Measurements from ENCODE around the gene TOP3A. TPM values are rescaled to one million over a fixed set of nuclear protein-coding genes. Genes with fewer than 3 reads are reported as not detected.

TOP3A gene
- total and polyA plus RNA-seq, 2 of the 13 experiments (the other 11 are each of a cell fraction or from before 2014, with no cell fraction given), result 16.9 to 36.8 TPM

DNA sequence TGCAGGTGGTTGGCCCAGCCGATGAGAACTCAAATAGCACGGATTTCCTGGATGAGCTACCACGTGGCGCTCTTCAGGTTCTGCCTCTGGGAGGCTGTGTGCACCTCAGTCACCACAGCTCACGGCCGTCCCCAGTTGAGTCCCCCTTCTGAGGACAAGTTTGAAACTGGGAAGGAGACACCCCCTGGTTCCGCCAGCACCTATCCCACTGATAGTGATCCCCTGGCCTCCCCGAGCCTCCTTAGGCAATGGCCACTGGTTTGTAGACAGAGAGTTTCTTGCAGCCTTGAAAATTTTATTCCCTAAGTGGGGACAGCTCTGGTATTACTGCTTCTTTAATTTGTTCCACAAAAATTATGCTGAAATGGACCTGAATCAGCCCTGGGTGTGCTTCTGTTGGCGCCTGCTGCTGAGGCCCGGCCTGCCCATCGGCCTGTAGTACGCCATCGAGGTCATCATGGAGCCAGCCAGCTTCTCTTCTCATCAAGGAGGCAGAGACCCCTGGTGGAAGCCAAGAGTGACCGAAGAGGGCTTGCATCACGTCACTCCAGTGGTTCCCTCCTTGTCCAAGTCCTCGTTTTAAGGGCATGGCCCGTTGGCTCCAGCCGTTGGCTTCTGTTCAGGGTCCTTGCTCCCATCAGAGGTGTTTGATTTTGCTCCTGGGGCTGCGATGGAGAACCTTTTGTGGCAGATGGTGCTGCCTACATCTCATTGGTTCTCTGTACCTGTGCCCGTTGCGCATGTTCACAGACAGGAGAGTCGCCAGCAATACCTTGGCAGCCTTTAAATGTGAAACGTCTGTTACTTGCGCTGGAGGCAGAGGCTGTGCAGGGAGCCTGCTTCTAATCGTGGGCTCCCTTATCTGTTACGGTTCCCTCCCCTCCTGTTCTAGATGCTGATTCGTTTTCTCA, 9.6 kb upstream of the TOP3A start:
- no peaks in the 10 kb centered on the region for H3K9me3 ChIP-seq (ENCODE audit: low read length)
- no peak overlapping the region for H3K9ac ChIP-seq (ENCODE audit: insufficient read depth, low read depth, low read length)
- no peak overlapping the region for H3K4me3 ChIP-seq (replicated peaks in 1 of 3; ENCODE audit: insufficient read depth in 1 of 3, low read depth in 2 of 3, low read length in 3 of 3)
- H3K27me3 ChIP-seq (ENCODE audit: control insufficient read depth in 1 of 2, insufficient read depth in 2 of 2, low read length in 2 of 2), result no peaks in the 10 kb centered on the region
- DNase-seq (ENCODE audit: low spot score) (no peak), FAIRE-seq (no peak), ATAC-seq (no peak)
- H3K36me3 ChIP-seq (replicated peaks in 1 of 2; ENCODE audit: control insufficient read depth in 1 of 2, insufficient read depth in 2 of 2, low read length in 2 of 2), result peaks cover 30 to 56% of the 10 kb centered on the region in 2 experiments
- H3K79me2 ChIP-seq (ENCODE audit: insufficient read depth, low read length), result peaks cover 12% of the 10 kb centered on the region
- no peak for TF ChIP-seq MEIS2 (CRISPR knock-in tag; IDR thresholded peaks at IDR 0.05)
- peak; percentile 27 for TF ChIP-seq AGO2 (optimal IDR thresholded peaks at IDR 0.05; ENCODE audit: low read depth, low read length)
- TF ChIP-seq POLR2G (IDR thresholded peaks at IDR 0.05; ENCODE audit: low read depth, low read length), result 0 out of 2 replicates have a peak, but pooled peaks have one; percentile 3
- POLR2A ChIA-PET, result no interaction called here
- CTCF ChIA-PET (ENCODE audit: low intra/inter-chr PET ratio, low total read pairs), result no interaction called here
- no peak overlapping the region for H3K27ac ChIP-seq (ENCODE audit: extremely low read length, insufficient read depth, low read length)
- H4K20me1 ChIP-seq (ENCODE audit: insufficient read depth, low read length), result peaks cover 12% of the 10 kb centered on the region
- WGBS (ENCODE audit: low lambda C conversion rate), result 97% methylated on average over 25 of the region's 27 CpGs
- H3K4me1 ChIP-seq (ENCODE audit: insufficient read depth, low read length), result peaks cover 17% of the 10 kb centered on the region
- no TSS peak for BruUV-seq (replicated peaks)
- no peak overlapping the region for H3K4me2 ChIP-seq (ENCODE audit: low read depth, low read length)
- intact Hi-C loops (cut with micrococcal nuclease; ENCODE audit: unreplicated experiment) (no loop called here), in situ Hi-C loops (cut with HindIII; ENCODE audit: extremely low pct_ligation_motif_present, low pct_unique_long_range_greater_than_20kb) (no loop called here)
- no peak overlapping the region for H2AFZ ChIP-seq (ENCODE audit: low read length)

DNA sequence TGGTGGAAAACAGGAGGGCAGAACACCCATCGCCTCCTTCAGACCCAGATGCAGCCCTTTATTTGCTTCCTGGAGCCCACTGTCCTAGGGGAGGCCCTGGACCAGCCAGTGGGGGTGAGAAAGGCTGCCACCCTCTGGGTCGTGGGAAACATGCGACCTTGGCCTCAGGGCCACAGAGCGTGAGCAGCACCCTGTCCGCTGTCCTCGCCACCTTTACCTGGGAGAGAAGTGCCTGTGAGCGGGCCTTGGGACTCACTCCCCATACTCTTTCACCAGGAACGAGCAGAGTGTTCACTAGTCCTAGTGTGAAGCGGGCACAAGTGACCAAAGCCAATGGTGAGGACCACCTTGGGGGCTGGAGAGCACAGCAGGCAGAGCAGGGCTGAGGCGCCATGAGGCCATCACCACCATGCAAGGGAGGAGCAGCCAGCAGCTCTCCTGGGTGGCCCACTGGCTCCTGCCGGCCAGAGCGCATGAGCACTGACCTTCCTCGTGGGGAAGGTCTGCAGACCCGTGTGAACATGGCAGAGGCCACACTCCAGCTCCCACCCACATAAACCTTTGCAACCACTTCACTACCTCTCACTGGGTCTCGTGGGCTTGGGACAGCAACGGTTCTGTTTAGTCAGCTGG, 8.8 kb upstream of the TOP3A start:
- ATAC-seq (no peak), FAIRE-seq (no peak), DNase-seq (ENCODE audit: low spot score) (no peak)
- no TSS peak for BruUV-seq (replicated peaks)
- Histone ChIP-seq H3K9ac (ENCODE audit: insufficient read depth, low read depth, low read length) (no peak overlapping the region), H2AFZ (ENCODE audit: low read length) (no peak overlapping the region), H3K4me1 (ENCODE audit: insufficient read depth, low read length) (peaks cover 25% of the 10 kb centered on the region), H3K9me3 (ENCODE audit: low read length) (no peaks in the 10 kb centered on the region), H4K20me1 (ENCODE audit: insufficient read depth, low read length) (peaks cover 14% of the 10 kb centered on the region), H3K4me2 (ENCODE audit: low read depth, low read length) (no peak overlapping the region), H3K27ac (ENCODE audit: extremely low read length, insufficient read depth, low read length) (no peak overlapping the region), H3K36me3 (replicated peaks in 1 of 2; ENCODE audit: control insufficient read depth in 1 of 2, insufficient read depth in 2 of 2, low read length in 2 of 2) (peaks cover 27 to 53% of the 10 kb centered on the region in 2 experiments), H3K27me3 (ENCODE audit: control insufficient read depth in 1 of 2, insufficient read depth in 2 of 2, low read length in 2 of 2) (no peaks in the 10 kb centered on the region), H3K79me2 (ENCODE audit: insufficient read depth, low read length) (peaks cover 20% of the 10 kb centered on the region), H3K4me3 (replicated peaks in 1 of 3; ENCODE audit: insufficient read depth in 1 of 3, low read depth in 2 of 3, low read length in 3 of 3) (no peak overlapping the region)
- in situ Hi-C loops (cut with HindIII; ENCODE audit: extremely low pct_ligation_motif_present, low pct_unique_long_range_greater_than_20kb), result no loop called here
- POLR2A ChIA-PET, result no interaction called here
- 97% methylated on average over 5 of the region's 16 CpGs for WGBS (ENCODE audit: low lambda C conversion rate)
- intact Hi-C loops (cut with micrococcal nuclease; ENCODE audit: unreplicated experiment), result no loop called here
- CTCF ChIA-PET (ENCODE audit: low intra/inter-chr PET ratio, low total read pairs), result no interaction called here
- TF ChIP-seq ZSCAN9 (CRISPR knock-in tag; IDR thresholded peaks at IDR 0.05; ENCODE audit: borderline replicate concordance), result no peak
- no peak for TF ChIP-seq ZNF782 (CRISPR knock-in tag; IDR thresholded peaks at IDR 0.05; ENCODE audit: borderline replicate concordance)
- no peak for TF ChIP-seq CHD4 (IDR thresholded peaks at IDR 0.05; ENCODE audit: borderline replicate concordance, low read length)
- TF ChIP-seq AGO2 (optimal IDR thresholded peaks at IDR 0.05; ENCODE audit: low read depth, low read length), result peak; percentile 65
- TF ChIP-seq DPF2 (CRISPR knock-in tag; IDR thresholded peaks at IDR 0.05; ENCODE audit: borderline replicate concordance, low read depth), result no peak
- no peak for TF ChIP-seq TCF12 (IDR thresholded peaks at IDR 0.05)
- no peak for TF ChIP-seq TCF12 (CRISPR knock-in tag; IDR thresholded peaks at IDR 0.05)
- TF ChIP-seq ZNF841 (CRISPR knock-in tag; IDR thresholded peaks at IDR 0.05; ENCODE audit: borderline replicate concordance), result no peak
- 0 out of 2 replicates have a peak, but pooled peaks have one; percentile 37 for TF ChIP-seq RBFOX2 (IDR thresholded peaks at IDR 0.05; ENCODE audit: low read depth, low read length)
- no peak for TF ChIP-seq SPEN (CRISPR knock-in tag; IDR thresholded peaks at IDR 0.05; ENCODE audit: low read depth)
- no peak for TF ChIP-seq POLR2AphosphoS5 (IDR thresholded peaks at IDR 0.05; ENCODE audit: low read depth, low read length)
- no peak for TF ChIP-seq ZNF143 (CRISPR knock-in tag; IDR thresholded peaks at IDR 0.05)
- no peak for TF ChIP-seq SMAD1 (CRISPR knock-in tag; IDR thresholded peaks at IDR 0.05; ENCODE audit: borderline replicate concordance, low read depth)
- TF ChIP-seq FOXK1 (CRISPR knock-in tag; IDR thresholded peaks at IDR 0.05; ENCODE audit: borderline replicate concordance, low read depth), result no peak
- TF ChIP-seq GZF1 (CRISPR knock-in tag; IDR thresholded peaks at IDR 0.05), result no peak

Data from HepG2 (cell line).